ENCODE results near the gene PRKRIP1.
"Not testable (repeated sequence)": the region's sequence is repeated elsewhere in the genome, so short reads cannot be mapped to it uniquely, and the experiment has no call there.

Gene PRKRIP1

DNA sequence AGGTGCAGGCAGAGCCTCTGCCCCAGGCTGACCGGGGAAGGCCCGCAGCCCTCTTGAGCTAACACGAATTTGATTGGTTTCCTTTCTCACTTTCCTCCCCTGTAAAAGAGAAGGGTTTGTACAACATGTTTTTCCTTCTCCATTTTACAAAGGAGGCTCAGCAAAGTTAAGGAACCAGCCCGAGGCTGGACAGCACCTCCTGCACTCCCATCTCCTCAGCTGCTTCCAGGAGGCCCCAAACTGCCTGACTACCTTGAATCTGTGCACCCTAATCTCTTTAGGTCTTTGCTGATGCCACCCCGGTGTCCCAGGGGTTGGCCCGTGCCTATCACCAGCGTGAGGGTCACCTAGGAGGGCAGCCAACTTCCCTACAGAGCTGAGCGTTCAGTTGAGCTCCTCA lies 64.3 kb downstream of the PRKRIP1 start:
- DNase-seq, result no peak

DNA sequence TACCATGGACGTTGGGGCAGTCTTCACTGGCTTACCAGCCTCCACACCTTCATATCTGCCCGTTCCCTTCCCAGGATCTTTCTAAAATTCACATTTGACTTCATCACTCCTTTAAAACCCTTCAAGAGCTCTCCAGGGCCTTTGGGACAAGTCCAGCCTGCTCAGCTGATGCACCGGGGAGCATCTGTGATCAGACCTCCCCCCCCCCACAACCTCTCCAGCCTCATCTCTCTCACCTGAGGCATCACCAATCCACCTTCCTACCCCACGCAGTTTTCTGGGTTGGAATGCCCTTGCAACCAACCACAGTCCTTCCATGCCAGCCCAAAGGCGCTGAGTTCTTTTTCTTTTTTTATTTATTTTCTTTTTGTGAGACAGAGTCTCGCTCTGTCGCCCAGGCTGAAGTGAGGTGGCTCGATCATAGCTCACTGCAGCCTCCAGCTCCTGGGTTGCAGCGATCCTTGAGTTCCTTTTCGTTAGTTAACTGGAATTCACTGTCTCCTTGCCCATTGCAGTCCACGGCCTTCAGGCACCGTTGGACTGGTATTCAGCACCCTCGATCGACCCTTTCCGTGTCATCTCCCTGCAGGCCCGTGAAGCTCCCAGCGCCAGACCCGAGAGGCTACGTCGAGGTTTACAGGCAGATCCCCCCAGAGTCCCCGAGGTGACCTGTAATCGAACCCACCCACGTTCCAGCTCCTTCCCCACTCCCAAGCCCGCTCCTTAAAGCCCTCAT lies 67.8 kb downstream of the PRKRIP1 start:
- no peak for DNase-seq

DNA sequence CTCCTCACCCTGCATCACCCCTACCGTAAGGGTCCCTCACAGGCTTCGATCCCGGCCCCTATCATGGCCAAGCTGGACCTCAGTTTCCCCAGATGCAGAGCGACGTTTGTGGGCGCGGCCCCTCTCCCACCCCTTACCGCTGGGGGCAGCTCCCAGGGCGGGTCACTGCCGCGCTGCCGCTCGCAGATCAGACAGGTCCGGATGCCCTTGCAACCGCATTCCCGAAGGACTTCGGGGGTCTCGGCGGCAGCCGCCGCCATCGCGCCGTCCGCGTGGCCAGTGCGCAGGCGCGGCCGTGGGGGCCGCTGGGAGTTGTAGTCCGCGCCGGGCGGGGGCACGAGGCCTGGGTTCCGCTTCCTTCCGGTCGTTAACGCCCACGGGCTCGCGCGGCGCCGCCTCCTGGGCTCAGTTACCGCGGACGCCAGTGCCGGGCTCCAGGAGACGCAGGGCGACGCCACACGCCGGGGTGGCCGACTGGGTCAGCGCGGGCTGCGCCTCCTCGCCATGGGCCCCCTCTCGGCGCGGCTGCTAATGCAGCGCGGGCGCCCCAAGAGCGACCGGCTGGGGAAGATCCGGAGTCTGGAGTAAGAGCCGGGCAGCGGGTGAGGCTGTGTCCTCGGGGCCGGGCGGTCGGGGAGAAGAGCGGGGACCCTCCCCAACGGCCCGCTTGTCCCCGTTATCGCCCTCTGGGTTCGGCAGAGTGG lies 68.6 kb downstream of the PRKRIP1 start, which contains the start of the genes ALKBH4 and LRWD1:
TSS of gene ALKBH4 (minus strand) at position 287 of the 704 bp plus-strand sequence. CDS start at position 260, 27 bp downstream.
TSS of gene LRWD1 (plus strand) at position 408 of the 704 bp plus-strand sequence. CDS start at position 505, 97 bp downstream.
- DNase-seq, result peak; percentile 94

DNA sequence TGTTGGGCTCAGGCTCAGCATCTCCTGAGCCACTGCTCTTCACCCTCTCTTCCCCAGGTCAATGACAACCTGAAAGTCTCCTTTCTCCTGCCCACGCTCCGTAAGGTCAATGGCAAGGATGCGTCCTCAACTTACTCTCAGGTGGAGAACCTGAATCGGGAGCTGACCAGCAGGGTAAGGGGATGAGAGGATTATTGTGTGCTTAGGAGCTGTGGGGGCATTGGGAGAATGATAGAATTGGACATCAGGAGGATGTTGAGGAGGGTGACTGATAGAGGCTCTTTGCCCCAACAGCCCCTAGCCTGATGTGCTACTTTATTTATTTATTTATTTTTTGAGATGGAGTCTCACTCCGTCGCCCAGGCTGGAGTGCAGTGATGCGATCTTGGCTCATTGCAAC lies 69.9 kb downstream of the PRKRIP1 start:
- DNase-seq, result no peak

DNA sequence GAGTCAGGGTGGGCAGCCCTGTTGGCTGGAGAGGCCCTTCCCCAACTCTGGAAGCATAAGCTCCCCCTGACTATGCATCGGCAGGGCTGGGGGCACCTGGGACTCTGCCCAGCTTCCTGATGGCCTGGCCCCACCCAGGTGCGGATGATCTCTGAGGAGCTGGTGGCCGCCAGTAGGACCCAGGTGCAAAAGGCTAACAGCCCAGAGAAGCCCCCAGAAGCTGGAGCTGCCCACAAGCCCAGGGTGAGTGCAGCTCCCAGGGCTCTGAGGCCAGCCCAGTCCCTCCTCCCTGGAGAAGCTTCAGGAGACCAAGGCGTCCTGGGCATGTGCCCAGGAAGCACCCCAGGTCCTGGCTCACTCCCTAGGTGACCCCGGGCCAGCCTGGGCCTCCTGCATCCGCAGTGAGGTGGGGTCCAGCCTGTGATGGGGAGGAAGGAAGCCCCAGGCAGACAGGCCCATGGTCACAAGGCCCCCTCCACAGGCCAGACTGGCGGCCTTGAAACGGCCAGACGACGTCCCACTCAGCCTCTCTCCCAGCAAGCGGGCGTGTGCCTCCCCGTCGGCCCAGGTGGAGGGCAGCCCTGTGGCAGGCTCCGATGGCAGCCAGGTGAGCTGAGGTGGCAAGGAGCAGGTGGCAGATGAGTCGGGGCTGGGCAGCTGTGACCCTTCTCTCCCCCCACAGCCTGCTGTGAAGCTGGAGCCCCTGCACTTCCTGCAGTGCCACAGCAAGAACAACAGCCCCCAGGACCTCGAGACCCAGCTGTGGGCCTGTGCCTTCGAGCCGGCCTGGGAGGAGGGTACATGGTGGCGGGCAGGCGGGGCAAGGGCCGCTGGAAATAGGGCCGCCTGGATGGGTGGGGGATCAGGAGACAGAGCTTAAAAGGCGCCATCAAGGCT lies 71.7 kb downstream of the PRKRIP1 start:
- no peak for DNase-seq

DNA sequence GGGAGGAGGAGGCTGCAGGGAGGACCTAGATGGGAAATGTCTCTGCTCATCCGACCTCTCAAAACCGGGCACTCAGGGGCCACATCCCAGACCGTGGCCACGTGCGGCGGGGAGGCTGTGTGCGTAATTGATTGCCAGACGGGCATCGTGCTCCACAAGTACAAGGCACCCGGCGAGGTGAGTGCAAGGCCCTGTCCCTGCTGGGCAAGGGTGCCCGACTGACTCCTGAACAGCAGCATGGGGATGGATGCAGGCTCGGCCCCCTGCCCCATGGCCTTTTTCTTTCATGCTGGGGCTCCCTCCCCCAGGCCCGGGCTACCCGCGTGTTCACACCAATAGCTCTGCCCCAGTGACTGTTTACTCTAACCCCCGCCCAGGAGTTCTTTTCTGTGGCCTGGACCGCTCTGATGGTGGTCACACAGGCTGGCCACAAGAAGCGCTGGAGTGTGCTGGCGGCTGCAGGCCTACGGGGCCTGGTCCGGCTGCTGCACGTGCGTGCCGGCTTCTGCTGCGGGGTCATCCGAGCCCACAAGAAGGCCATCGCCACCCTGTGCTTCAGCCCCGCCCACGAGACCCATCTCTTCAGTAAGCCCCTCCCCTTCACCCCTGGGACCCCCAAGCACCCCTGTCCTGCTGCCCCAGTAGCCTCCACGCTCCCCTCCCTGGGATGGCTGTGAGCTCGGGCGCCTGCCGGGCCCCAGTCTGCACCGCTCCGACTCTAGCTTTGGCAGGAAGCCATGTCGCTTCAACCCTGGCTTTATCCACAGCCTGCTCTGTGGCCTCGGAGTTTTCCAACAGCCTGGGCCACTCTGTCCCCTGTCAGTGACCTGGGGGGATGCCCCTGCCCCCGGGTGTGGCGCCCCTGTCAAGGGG lies 72.6 kb downstream of the PRKRIP1 start:
- DNase-seq, result no peak

DNA sequence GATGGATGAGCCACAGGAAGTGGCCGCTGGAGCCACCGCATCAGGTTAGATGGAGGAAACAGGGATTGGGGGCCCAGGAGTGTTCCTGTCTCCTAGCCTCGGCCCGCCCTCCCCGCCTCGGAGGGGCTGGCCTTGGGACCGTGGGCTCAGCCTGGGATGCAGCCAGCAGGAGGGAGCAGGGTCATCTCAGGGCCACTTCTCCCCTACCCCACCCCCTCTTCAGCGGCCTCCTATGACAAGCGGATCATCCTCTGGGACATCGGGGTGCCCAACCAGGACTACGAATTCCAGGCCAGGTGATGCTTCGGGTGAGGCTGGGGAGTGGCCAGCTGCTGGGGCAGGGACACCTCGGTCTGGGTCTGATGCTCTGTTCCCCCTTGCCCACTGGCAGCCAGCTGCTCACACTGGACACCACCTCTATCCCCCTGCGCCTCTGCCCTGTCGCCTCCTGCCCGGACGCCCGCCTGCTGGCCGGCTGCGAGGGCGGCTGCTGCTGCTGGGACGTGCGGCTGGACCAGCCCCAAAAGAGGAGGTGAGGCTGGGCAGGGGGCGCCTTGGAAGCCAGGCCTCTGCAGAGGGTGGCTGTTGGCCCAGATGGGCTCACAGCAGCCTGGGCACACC lies 73.3 kb downstream of the PRKRIP1 start:
- DNase-seq, result no peak

DNA sequence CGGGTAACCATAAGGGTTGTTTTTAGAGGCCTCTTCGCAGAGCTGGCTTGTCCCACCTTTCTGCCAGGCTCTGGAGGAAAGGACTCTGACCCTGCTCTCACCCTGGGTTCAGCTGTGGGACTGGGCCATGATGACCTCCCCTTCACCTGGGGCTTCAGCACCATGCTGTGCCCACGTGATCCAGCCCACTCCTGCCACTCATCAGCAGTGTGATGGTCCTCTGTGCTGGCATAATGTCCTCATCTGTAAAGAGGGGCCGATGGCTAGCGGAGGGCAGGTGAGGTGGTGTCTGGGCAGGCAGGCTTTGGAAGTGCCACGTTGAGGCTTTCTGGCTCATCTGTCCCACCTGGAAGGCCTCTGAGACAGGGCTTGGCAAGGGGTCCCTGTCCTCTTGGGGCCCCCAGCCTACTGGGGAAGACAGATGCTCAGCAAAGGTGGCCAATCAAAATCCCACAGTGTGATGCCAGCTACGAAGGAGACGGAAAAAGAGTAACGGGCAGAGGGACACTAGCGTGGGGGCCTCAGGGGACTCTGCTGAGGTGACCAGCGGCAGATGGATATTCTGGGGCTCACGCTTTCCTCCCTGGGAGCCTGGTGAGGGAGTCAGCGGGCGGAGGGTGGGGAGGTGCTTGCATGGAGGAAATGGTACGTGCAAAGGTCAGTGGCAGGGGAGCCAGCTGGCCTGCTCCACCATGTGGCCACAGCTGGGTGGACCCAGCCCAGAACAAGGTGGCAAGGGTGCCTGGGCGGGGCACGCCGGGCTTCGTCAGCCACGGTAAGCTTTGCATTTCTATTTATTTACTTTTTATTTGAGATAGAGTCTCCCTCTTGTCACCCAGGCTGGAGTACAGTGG lies 74.0 kb downstream of the PRKRIP1 start:
- no peak for DNase-seq

DNA sequence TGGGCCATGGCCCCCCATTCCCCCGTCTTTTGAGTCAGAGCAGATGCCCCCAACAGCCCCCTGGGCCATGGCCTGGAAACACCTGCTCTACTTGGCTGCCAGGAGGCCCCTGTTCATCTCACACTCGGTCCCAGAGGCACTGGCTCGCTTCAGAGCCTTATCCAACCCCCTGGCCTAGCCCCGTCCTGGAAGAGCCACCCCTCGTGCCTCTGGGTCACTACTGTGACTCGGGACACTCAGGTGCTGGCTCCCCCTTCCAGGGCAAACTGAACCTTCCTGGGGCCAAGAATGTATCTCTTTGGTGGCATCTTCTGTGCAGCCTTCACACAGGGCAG lies 75.6 kb downstream of the PRKRIP1 start:
- no peak for DNase-seq

DNA sequence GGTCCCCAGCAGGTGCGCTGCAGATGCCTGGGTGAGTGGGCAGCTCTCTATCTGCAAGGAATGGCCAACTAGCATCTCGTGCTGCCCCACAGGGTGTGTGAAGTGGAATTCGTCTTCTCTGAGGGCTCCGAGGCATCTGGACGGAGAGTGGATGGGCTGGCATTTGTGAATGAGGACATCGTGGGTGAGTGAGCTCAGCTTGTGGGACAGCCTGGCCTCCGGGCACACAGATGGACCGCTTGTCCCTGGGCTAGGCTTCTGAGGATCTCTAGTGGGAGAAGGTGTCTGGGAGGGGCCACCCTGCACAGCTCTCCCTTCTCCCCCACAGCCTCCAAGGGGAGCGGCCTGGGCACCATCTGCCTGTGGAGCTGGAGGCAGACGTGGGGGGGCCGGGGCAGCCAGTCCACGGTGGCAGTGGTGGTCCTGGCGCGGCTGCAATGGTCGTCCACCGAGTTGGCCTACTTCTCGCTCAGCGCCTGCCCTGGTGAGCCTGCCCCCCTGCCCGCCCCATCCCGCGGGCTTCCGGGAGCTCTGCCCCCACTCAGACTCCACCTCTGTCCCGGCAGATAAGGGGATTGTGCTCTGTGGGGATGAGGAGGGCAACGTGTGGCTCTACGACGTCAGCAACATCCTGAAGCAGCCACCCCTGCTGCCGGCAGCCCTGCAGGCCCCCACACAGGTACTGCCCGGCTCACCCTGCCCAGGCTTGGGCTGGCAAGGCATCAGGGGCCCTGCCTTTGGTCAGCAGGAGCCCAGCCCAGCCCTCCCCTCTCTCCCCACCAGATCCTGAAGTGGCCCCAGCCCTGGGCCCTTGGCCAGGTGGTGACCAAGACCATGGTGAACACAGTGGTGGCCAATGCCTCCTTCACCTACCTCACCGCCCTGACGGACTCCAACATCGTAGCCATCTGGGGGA lies 76.2 kb downstream of the PRKRIP1 start:
- no peak for DNase-seq

DNA sequence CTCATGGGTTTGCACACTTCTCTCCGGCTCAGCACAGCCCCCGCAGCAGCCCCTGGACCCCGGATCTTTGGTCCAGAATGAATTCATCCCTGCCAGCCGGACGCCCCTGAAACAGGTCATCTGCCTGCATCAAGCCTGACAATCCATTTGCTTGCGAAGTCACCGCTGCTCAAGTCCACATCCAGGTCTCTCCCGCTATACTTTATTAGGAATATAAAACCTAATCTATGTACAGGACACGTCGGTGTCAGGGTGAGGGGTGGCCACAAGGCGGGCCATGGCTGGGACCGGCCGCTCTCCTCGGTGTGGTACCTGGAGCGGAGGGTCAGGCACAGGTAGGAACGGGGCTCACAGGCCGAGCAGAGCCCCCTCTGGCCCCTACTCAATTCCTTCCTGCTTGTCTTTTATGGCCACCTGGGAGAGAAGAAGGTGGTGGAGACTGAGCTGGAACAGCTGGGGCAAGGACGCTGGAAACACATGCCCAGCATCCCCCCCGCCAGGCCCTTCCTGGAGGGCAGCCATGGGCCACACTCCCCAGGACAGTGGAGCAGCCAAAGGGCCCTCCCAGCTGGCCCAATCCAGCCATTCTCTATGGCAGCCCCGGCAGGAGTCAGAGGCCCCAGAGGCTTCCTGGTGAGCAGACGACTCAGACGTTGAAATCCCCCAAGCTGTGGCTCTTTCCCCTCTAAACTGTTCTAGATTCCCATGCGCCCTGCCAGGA lies 77.3 kb downstream of the PRKRIP1 start:
- no peak for DNase-seq

DNA sequence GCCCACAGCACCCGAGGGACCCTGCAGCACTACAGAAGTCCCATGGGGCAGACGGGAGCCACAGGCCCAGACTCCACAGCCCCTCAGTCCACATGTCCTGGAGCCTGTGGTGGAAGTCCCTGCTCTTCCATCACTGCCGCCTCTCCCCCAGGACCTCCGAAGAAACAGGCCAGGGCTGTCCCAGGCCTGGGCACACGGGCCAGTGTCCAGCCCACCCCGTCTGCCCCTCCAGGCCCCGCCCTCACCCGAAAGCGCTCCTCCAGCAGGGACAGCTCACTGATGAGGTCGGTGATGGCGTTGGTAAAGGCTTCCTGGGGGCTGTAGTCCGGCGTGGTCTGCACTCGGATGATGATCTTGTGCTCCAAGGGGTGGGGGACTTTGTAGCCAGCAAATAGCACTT lies 78.0 kb downstream of the PRKRIP1 start:
- not testable (repeated sequence) for DNase-seq

DNA sequence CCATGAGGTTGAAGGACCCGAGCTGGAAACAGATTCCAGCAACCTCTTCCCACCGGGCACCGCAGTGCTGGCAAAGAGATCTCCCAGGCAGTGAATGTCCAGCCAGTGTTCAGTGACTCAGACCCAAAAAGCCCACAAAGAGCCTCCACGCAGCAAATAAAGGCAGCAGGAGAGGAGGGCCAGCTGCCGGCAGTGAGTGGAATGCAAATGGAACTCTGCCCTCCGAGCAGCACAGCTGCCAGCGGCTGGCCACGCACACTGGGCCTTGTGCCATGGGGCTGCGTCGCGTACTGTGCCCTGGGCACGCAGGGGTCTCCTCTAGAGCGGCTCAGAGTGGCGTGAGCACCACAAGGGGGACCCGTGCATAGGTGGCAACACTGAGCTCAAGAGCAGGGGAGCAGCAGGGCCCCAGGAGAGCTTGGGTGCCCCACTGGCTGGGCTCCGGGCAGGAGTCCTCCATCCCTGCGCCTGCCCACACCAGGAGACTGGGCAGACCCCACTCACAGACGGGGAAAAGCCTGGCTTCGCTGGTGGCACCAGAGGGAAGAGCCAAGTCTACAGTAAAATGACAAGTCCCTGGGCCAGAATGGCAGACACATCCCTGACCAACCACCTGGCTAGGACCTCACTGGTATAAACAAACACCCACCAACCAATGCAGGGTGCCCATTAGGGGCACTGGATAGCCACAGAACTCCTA lies 78.7 kb downstream of the PRKRIP1 start:
- not testable (repeated sequence) for DNase-seq
